ENCODE results near the gene B4GALNT2.

DNA sequence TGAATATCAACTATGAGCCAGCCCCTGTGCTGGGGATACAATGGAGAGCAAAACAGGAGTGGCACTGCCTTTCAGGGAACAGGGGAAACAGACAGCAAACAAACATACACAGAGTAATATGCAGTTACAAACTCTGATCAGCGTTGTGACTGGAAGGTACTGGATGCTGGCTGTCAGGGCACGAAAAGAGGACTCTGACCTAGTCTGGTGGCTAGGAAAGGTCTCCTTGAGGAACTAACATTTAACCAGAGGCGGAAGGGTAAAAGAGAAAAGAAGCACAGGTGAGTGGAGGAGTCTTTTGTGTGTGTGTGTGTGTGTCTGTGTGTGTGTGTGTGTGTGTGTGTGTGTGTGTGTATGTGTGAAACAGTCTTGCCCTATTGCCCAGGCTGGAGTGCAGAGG lies 12.4 kb upstream of the B4GALNT2 start:
- TF ChIP-seq, protein P1, sequence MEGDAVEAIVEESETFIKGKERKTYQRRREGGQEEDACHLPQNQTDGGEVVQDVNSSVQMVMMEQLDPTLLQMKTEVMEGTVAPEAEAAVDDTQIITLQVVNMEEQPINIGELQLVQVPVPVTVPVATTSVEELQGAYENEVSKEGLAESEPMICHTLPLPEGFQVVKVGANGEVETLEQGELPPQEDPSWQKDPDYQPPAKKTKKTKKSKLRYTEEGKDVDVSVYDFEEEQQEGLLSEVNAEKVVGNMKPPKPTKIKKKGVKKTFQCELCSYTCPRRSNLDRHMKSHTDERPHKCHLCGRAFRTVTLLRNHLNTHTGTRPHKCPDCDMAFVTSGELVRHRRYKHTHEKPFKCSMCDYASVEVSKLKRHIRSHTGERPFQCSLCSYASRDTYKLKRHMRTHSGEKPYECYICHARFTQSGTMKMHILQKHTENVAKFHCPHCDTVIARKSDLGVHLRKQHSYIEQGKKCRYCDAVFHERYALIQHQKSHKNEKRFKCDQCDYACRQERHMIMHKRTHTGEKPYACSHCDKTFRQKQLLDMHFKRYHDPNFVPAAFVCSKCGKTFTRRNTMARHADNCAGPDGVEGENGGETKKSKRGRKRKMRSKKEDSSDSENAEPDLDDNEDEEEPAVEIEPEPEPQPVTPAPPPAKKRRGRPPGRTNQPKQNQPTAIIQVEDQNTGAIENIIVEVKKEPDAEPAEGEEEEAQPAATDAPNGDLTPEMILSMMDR (IDR thresholded peaks at IDR 0.05) = no peak
- no peak for TF ChIP-seq POLR2A (IDR thresholded peaks at IDR 0.05)
